Kidney tubule cell (primary cell): ENCODE data around the gene SNX25.
"Not testable (repeated sequence)": the region's sequence is repeated elsewhere in the genome, so short reads cannot be mapped to it uniquely, and the experiment has no call there.

Source experiments
- DNase-seq: peaks from one replicate; pipeline ENCODE4 v3.0.0-alpha.2; 2018; ENCODE audit warnings: low spot score

The SNX25 gene

GRCh38 chr4:185235119-185235842, 25.9 kb downstream of the SNX25 start:
- DNase-seq, result no peak

- DNase-seq, result peak; percentile 29
Measured at GRCh38 chr4:185235843-185236503, 26.6 kb downstream of the SNX25 start.

GRCh38 chr4:185237175-185237574, 27.8 kb downstream of the SNX25 start:
- DNase-seq, result no peak

- no peak for DNase-seq
Measured at GRCh38 chr4:185238215-185238681, 28.9 kb downstream of the SNX25 start.

GRCh38 chr4:185238750-185239149, 29.4 kb downstream of the SNX25 start:
- no peak for DNase-seq

GRCh38 chr4:185240486-185240885, 31.1 kb downstream of the SNX25 start:
- not testable (repeated sequence) for DNase-seq

GRCh38 chr4:185242749-185243533, 33.5 kb downstream of the SNX25 start:
- no peak for DNase-seq

GRCh38 chr4:185243879-185244278, 34.5 kb downstream of the SNX25 start:
- DNase-seq, result no peak

GRCh38 chr4:185244763-185245162, 35.4 kb downstream of the SNX25 start:
- no peak for DNase-seq

- DNase-seq, result no peak
Measured at GRCh38 chr4:185246453-185246852, 37.1 kb downstream of the SNX25 start.

- no peak for DNase-seq
Measured at GRCh38 chr4:185247151-185247550, 37.8 kb downstream of the SNX25 start.

- no peak for DNase-seq
Measured at GRCh38 chr4:185248393-185249039, 39.1 kb downstream of the SNX25 start.

- no peak for DNase-seq
Measured at GRCh38 chr4:185249105-185249504, 39.7 kb downstream of the SNX25 start.

- peak; percentile 17 for DNase-seq
Measured at GRCh38 chr4:185254434-185254833, 45.0 kb downstream of the SNX25 start.

- no peak for DNase-seq
Measured at GRCh38 chr4:185255868-185256267, 46.5 kb downstream of the SNX25 start.

GRCh38 chr4:185256446-185256845, 47.0 kb downstream of the SNX25 start:
- peak; percentile 80 for DNase-seq

GRCh38 chr4:185257086-185257485, 47.7 kb downstream of the SNX25 start:
- DNase-seq, result no peak

GRCh38 chr4:185257694-185258093, 48.3 kb downstream of the SNX25 start:
- no peak for DNase-seq

GRCh38 chr4:185258741-185259140, 49.3 kb downstream of the SNX25 start:
- DNase-seq, result peak; percentile 55

GRCh38 chr4:185259719-185260118, 50.3 kb downstream of the SNX25 start:
- no peak for DNase-seq

GRCh38 chr4:185261946-185262345, 52.5 kb downstream of the SNX25 start:
- no peak for DNase-seq

GRCh38 chr4:185263419-185263818, 54.0 kb downstream of the SNX25 start:
- DNase-seq, result no peak
